D721Med (cell line): Measurements from ENCODE around the gene CCDC177.

ENCODE experiments used
- DNase-seq: peaks from one replicate; pipeline ENCODE4 v3.0.0; 2011; ENCODE audit warnings: low spot score; ENCODE audit not compliant: insufficient read length
- FAIRE-seq: peaks from 2 replicates; lab custom pipeline; 2011; peaks lifted over from hg19 to GRCh38; lab: Jason Lieb, UNC
- CTCF ChIP-seq: IDR thresholded peaks from 2 replicates; pipeline ENCODE4 v1.5.1; 2012; ENCODE audit warnings: mild to moderate bottlenecking, control low read depth; ENCODE audit not compliant: insufficient read depth; ENCODE audit errors: missing control alignments

Gene CCDC177

GRCh38 chr14:69595336-69595735 lies 20.7 kb upstream of the CCDC177 start:
- no peak for TF ChIP-seq CTCF
- DNase-seq (no peak), FAIRE-seq (no peak)

GRCh38 chr14:69594846-69595245 lies 20.2 kb upstream of the CCDC177 start:
- no peak for FAIRE-seq
- no peak for DNase-seq
- TF ChIP-seq CTCF: no peak

- FAIRE-seq (no peak), DNase-seq (no peak)
- TF ChIP-seq CTCF: no peak
Measured at GRCh38 chr14:69593018-69593677, 18.5 kb upstream of the CCDC177 start.

GRCh38 chr14:69591317-69591716 lies 16.6 kb upstream of the CCDC177 start:
- FAIRE-seq (no peak), DNase-seq (no peak)
- no peak for TF ChIP-seq CTCF

GRCh38 chr14:69587389-69587788 lies 12.7 kb upstream of the CCDC177 start:
- DNase-seq (no peak), FAIRE-seq (no peak)
- no peak for TF ChIP-seq CTCF

- no peak for DNase-seq
- no peak for FAIRE-seq
- no peak for TF ChIP-seq CTCF
Measured at GRCh38 chr14:69586404-69586803, 11.7 kb upstream of the CCDC177 start.

GRCh38 chr14:69584389-69584788 lies 9.7 kb upstream of the CCDC177 start:
- TF ChIP-seq CTCF: no peak
- no peak for FAIRE-seq
- DNase-seq: no peak
